ENCODE results near the gene OVOL2.

DNA sequence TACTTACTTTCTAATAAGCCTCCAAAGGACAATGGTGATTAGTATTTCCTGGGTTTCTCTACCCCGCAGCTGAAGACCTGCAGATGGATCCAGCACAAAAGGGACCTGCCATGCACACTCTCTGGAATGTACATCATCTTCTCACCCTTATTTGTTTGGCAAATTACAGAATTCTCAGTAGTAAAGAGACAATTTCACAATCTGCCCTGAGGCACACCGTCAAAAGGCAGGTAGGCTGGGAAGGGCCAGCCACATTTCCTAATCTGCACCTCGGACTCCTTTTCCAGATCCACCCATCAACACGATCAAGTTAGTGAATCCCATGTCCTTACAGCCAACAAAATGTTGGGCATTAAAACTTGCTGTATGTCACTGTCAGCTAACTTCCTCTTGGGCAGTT, 4.9 kb downstream of the OVOL2 start:
- TF ChIP-seq, protein P1, sequence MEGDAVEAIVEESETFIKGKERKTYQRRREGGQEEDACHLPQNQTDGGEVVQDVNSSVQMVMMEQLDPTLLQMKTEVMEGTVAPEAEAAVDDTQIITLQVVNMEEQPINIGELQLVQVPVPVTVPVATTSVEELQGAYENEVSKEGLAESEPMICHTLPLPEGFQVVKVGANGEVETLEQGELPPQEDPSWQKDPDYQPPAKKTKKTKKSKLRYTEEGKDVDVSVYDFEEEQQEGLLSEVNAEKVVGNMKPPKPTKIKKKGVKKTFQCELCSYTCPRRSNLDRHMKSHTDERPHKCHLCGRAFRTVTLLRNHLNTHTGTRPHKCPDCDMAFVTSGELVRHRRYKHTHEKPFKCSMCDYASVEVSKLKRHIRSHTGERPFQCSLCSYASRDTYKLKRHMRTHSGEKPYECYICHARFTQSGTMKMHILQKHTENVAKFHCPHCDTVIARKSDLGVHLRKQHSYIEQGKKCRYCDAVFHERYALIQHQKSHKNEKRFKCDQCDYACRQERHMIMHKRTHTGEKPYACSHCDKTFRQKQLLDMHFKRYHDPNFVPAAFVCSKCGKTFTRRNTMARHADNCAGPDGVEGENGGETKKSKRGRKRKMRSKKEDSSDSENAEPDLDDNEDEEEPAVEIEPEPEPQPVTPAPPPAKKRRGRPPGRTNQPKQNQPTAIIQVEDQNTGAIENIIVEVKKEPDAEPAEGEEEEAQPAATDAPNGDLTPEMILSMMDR (IDR thresholded peaks at IDR 0.05) = no peak
- no peak for TF ChIP-seq POLR2A (IDR thresholded peaks at IDR 0.05)

All from uterus (tissue), 2 donors.